H1 (cell line): ENCODE measurements around the gene FOXK1. TPM values are rescaled to one million over a fixed set of nuclear protein-coding genes. Genes with fewer than 3 reads are reported as not detected.

Source experiments
- CTCF ChIA-PET: fragments of 300-600 bp; sonication (Branson Sonifier 250); formaldehyde crosslinking; loops from one replicate; lab custom pipeline; 2021; ENCODE audit not compliant: partially characterized antibody; lab: Charles Lee
- POLR2A ChIA-PET: fragments of 300-600 bp; sonication (Branson Sonifier 250); formaldehyde crosslinking; loops from one replicate; lab custom pipeline; 2021; ENCODE audit warnings: inconsistent platforms; ENCODE audit not compliant: partially characterized antibody; lab: Charles Lee
- DNase-seq, 2 experiments: peaks; one replicate each; pipeline versions ENCODE4 v3.0.0 to v3.0.0-alpha.2; 2010 to 2022; ENCODE audit warnings: low spot score in 2 of 2, low read depth in 1 of 2, mixed read lengths in 1 of 2
- FAIRE-seq: peaks from 2 replicates; lab custom pipeline; 2011; peaks lifted over from hg19 to GRCh38; lab: Jason Lieb, UNC
- H2AFZ ChIP-seq: 2 replicates; pipeline ENCODE4 v1.8.1; 2012; ENCODE audit warnings: low read length, inconsistent platforms
- H2AK5ac ChIP-seq: 2 replicates; pipeline ENCODE4 v1.6.1; 2013; ENCODE audit warnings: low read depth, low read length
- H2BK120ac ChIP-seq: replicated peaks from 2 replicates; pipeline ENCODE3; 2013; ENCODE audit warnings: low read depth, low read length, inconsistent platforms
- H2BK12ac ChIP-seq: 2 replicates; pipeline ENCODE4 v1.6.1; 2013; ENCODE audit warnings: low read depth, low read length
- H2BK15ac ChIP-seq: 2 replicates; pipeline ENCODE4 v1.6.1; 2013; ENCODE audit warnings: low read length
- H2BK20ac ChIP-seq: 2 replicates; pipeline ENCODE4 v1.6.1; 2013; ENCODE audit warnings: low read length
- H2BK5ac ChIP-seq: 2 replicates; pipeline ENCODE4 v1.6.1; 2013; ENCODE audit warnings: low read depth, low read length
- H3K14ac ChIP-seq: 2 replicates; pipeline ENCODE4 v1.6.1; 2013; ENCODE audit warnings: inconsistent platforms; ENCODE audit not compliant: insufficient read length
- H3K18ac ChIP-seq: 2 replicates; pipeline ENCODE4 v1.6.1; 2013; ENCODE audit warnings: low read length; ENCODE audit errors: extremely low read depth
- H3K23ac ChIP-seq: 2 replicates; pipeline ENCODE4 v1.6.1; 2013; ENCODE audit warnings: inconsistent platforms; ENCODE audit not compliant: insufficient read length
- H3K23me2 ChIP-seq: 2 replicates; pipeline ENCODE4 v1.6.1; 2013; ENCODE audit warnings: low read depth, low read length
- H3K27ac ChIP-seq: 2 replicates; pipeline ENCODE4 v1.6.1; 2011; ENCODE audit warnings: low read depth, low read length, inconsistent platforms
- H3K27me3 ChIP-seq, 4 experiments: replicated peaks in 1 of 4; 1 replicate in 1 of 4; 2 replicates in 3 of 4; pipeline versions ENCODE4 v1.6.1 to v1.8.1; 2011 to 2013; ENCODE audit warnings: low read length in 3 of 4, mild to moderate bottlenecking in 3 of 4, inconsistent platforms in 2 of 4, mixed read lengths in 2 of 4, moderate library complexity in 1 of 4; ENCODE audit not compliant: control insufficient read depth in 3 of 4, insufficient read depth in 3 of 4; ENCODE audit errors: extremely low read depth in 1 of 4
- H3K36me3 ChIP-seq, 4 experiments: 2 replicates each; pipeline versions ENCODE4 v1.6.1 to v1.8.1; 2011 to 2013; ENCODE audit warnings: mild to moderate bottlenecking in 4 of 4, low read length in 3 of 4, moderate library complexity in 2 of 4, control low read depth in 1 of 4, inconsistent platforms in 1 of 4; ENCODE audit not compliant: insufficient read depth in 4 of 4, control insufficient read depth in 2 of 4
- H3K4ac ChIP-seq: replicated peaks from 2 replicates; pipeline ENCODE3; 2013; ENCODE audit warnings: low read length, low read depth, mixed read lengths, inconsistent platforms; ENCODE audit not compliant: insufficient read length
- H3K4me1 ChIP-seq, 4 experiments: replicated peaks in 1 of 4; 1 replicate in 1 of 4; 2 replicates in 3 of 4; pipeline versions ENCODE4 v1.6.1 to v1.8.1; 2011 to 2013; ENCODE audit warnings: low read length in 3 of 4, inconsistent platforms in 2 of 4, mixed read lengths in 1 of 4; ENCODE audit not compliant: insufficient read depth in 4 of 4, control insufficient read depth in 3 of 4
- H3K4me2 ChIP-seq, 2 experiments: 2 replicates each; pipeline versions ENCODE4 v1.6.1 to v1.8.1; 2011 to 2013; ENCODE audit warnings: low read depth in 2 of 2, low read length in 2 of 2, control low read depth in 1 of 2, inconsistent platforms in 1 of 2, mild to moderate bottlenecking in 1 of 2; ENCODE audit not compliant: insufficient read depth in 1 of 2
- H3K4me3 ChIP-seq, 4 experiments: fragments of 200-600, 300-600 bp in 1 of 4; sonication (generic), shearing (Covaris generic), sonication (Bioruptor Twin) in 1 of 4; 2 replicates each; pipeline versions ENCODE4 v1.5.1 to v1.8.1; 2011 to 2016; ENCODE audit warnings: low read length in 4 of 4, low read depth in 3 of 4, control low read depth in 2 of 4, inconsistent platforms in 2 of 4, mild to moderate bottlenecking in 2 of 4, mixed read lengths in 1 of 4, moderate library complexity in 1 of 4; ENCODE audit not compliant: insufficient read depth in 2 of 4; ENCODE audit errors: extremely low read depth in 1 of 4
- H3K56ac ChIP-seq: replicated peaks from 2 replicates; pipeline ENCODE3; 2013; ENCODE audit warnings: low read depth, mild to moderate bottlenecking, mixed read lengths, low read length, inconsistent platforms; ENCODE audit not compliant: insufficient read length
- H3K79me1 ChIP-seq: 2 replicates; pipeline ENCODE4 v1.6.1; 2013; ENCODE audit warnings: low read depth, low read length, control low read depth
- H3K79me2 ChIP-seq, 2 experiments: 2 replicates each; pipeline versions ENCODE4 v1.6.1 to v1.8.1; 2012 to 2013; ENCODE audit warnings: low read length in 2 of 2, mild to moderate bottlenecking in 2 of 2, inconsistent platforms in 1 of 2; ENCODE audit not compliant: insufficient read depth in 2 of 2, control insufficient read depth in 1 of 2
- H3K9ac ChIP-seq, 4 experiments: replicated peaks in 1 of 4; 1 replicate in 1 of 4; 2 replicates in 3 of 4; pipeline versions ENCODE4 v1.6.1 to v1.8.1; 2011 to 2013; ENCODE audit warnings: low read depth in 3 of 4, low read length in 3 of 4, control low read depth in 2 of 4, mild to moderate bottlenecking in 2 of 4, moderate library complexity in 2 of 4, inconsistent platforms in 1 of 4; ENCODE audit errors: extremely low read depth in 1 of 4
- H3K9me3 ChIP-seq, 2 experiments: 2 replicates each; pipeline versions ENCODE4 v1.6.1 to v1.8.1; 2012 to 2013; ENCODE audit warnings: mild to moderate bottlenecking in 2 of 2, moderate library complexity in 2 of 2, control low read depth in 1 of 2, inconsistent platforms in 1 of 2, low read depth in 1 of 2, low read length in 1 of 2, mixed read lengths in 1 of 2; ENCODE audit not compliant: insufficient read depth in 2 of 2
- H4K20me1 ChIP-seq, 2 experiments: replicated peaks in 1 of 2; 2 replicates each; pipeline versions ENCODE3 to v1.8.1; 2011 to 2013; ENCODE audit warnings: inconsistent platforms in 2 of 2, low read length in 2 of 2, mild to moderate bottlenecking in 1 of 2; ENCODE audit not compliant: insufficient read depth in 2 of 2, control insufficient read depth in 1 of 2
- H4K5ac ChIP-seq: 2 replicates; pipeline ENCODE4 v1.6.1; 2013; ENCODE audit warnings: low read length, low read depth, mixed read lengths, inconsistent platforms; ENCODE audit not compliant: insufficient read length
- H4K8ac ChIP-seq: 2 replicates; pipeline ENCODE4 v1.8.0; 2013; ENCODE audit warnings: mild to moderate bottlenecking, moderate library complexity, low read length, inconsistent platforms; ENCODE audit not compliant: insufficient read depth; ENCODE audit errors: extremely low read depth
- H4K91ac ChIP-seq: replicated peaks from 2 replicates; pipeline ENCODE3; 2013; ENCODE audit warnings: low read length, mixed read lengths, inconsistent platforms; ENCODE audit not compliant: insufficient read length
- RNF2 ChIP-seq: fragments of 200-900, 300-1000 bp; sonication (generic); IDR thresholded peaks from 2 replicates; pipeline ENCODE4 v1.7.1; 2016; ENCODE audit warnings: borderline replicate concordance, low read depth, mild to moderate bottlenecking, antibody characterized with exemption, low read length; ENCODE audit not compliant: poor library complexity, severe bottlenecking; ENCODE audit errors: missing control alignments
- WGBS, 2 experiments: shearing (Covaris generic) in 1 of 2; methylation state at CpG; one replicate each; pipeline versions ENCODE4 v1.1.6 to v1.1.7; 2013 to 2015; ENCODE audit warnings: low lambda C conversion rate in 2 of 2, mixed read lengths in 2 of 2, inconsistent platforms in 1 of 2, low coverage in 1 of 2, missing lambda C conversion rate in 1 of 2; ENCODE audit not compliant: insufficient replicate concordance in 2 of 2, insufficient coverage in 1 of 2, insufficient read length in 1 of 2; ENCODE audit errors: extremely low coverage in 1 of 2, missing lambda C conversion rate in 1 of 2; 5-methylcytosine and 5-hydroxymethylcytosine counted together
- polyA plus RNA-seq, 7 experiments: library from polyadenylated mRNA; depleted of rRNA in 3 of 7; stranded (reverse) in 5 of 7; unstranded in 2 of 7; fragments of >200 nt in 5 of 7; fragments of 200-250 nt in 2 of 7; gene quantifications; 1 replicate in 5 of 7; 2 replicates in 1 of 7; 4 replicates in 1 of 7; pipeline versions ENCODE4 v1.2.1 to v1.2.3, GENCODE V29; 2011 to 2013; ENCODE audit warnings: missing spikeins in 2 of 7, mixed read lengths in 2 of 7
- total RNA-seq: library from RNA; stranded (reverse); fragmentation: NEBNext Ultra II Directional; extraction: Animal tissue kit (Norgen Biotek cat#: 25700); gene quantifications from 2 replicates; pipeline ENCODE4 v1.2.1, GENCODE V29; 2021

FOXK1 gene
- total and polyA plus RNA-seq, 2 of the 8 experiments (the other 6 are each of a cell fraction or from before 2014, with no cell fraction given) = 2.0 to 8.5 TPM

GRCh38 chr7:4817178-4817901 is 135.2 kb downstream of the FOXK1 start:
- ChIA-PET CTCF (interaction anchor here (0.7 to 4.8 kb wide), 9 partner anchors 12 to 65 kb away, joined by 3 to 59 read pairs (median 4); no protein-coding TSS in a partner anchor), POLR2A (interaction anchor here (0.7 to 1.3 kb wide), 5 partner anchors 10 to 45 kb away, joined by 3 to 5 read pairs (median 4); partner anchors contain the start of gene PAPOLB)
- Histone ChIP-seq H4K91ac (no peak overlapping the region), H3K79me1 (no peaks in the 10 kb centered on the region), H3K9me3 (no peaks in the 10 kb centered on the region), H3K79me2 (no peaks in the 10 kb centered on the region), H2BK12ac (no peak overlapping the region), H4K8ac (no peak overlapping the region), H3K14ac (no peak overlapping the region), H3K23ac (no peak overlapping the region), H2BK20ac (no peak overlapping the region), H2BK15ac (no peak overlapping the region), H2BK5ac (no peak overlapping the region), H3K4me1 (no peaks in the 10 kb centered on the region), H3K4me2 (no peak overlapping the region), H3K4me3 (no peak overlapping the region), H3K27ac (no peak overlapping the region), H2AK5ac (no peak overlapping the region), H3K56ac (no peak overlapping the region), H3K9ac (no peak overlapping the region; a peak in 1 of 7 replicates), H3K4ac (no peak overlapping the region), H4K20me1 (peaks cover 0 to 2% of the 10 kb centered on the region in 2 experiments), H4K5ac (no peak overlapping the region), H2BK120ac (no peak overlapping the region), H3K18ac (no peak overlapping the region), H2AFZ (no peak overlapping the region), H3K27me3 (no peaks in the 10 kb centered on the region), H3K23me2 (no peaks in the 10 kb centered on the region), H3K36me3 (no peaks in the 10 kb centered on the region)
- DNase-seq = no peak
- no peak for FAIRE-seq
- WGBS, 2 experiments = 91% methylated on average over 31 of the region's 38 CpGs; no CpG with 5 or more reads in 1 of the 2 experiments
- TF ChIP-seq RNF2 = no peak
